ENCODE measurements around the gene BCS1L.
A peak's percentile ranks its signal among the peaks of the same experiment; 100 is the strongest.

The BCS1L gene

GRCh38 chr2:218663901-218664300 is 4.4 kb downstream of the BCS1L start:
- in situ Hi-C loops (cut with MboI; ENCODE audit: low pct_unique_long_range_greater_than_20kb, low sequenced_read_pairs, unreplicated experiment), result loop anchor here (25.0 kb wide), 1 partner anchor 377 kb away; the partner anchor contains the start of gene TMBIM1

GRCh38 chr2:218664653-218665052 is 5.2 kb downstream of the BCS1L start:
- in situ Hi-C loops (cut with MboI; ENCODE audit: low pct_unique_long_range_greater_than_20kb, low sequenced_read_pairs, unreplicated experiment), result loop anchor here (25.0 kb wide), 1 partner anchor 377 kb away; the partner anchor contains the start of gene TMBIM1
- no peak for DNase-seq (ENCODE audit: low spot score)

More at GRCh38 chr2:218663901-218664300, 4.4 kb downstream of the BCS1L start:
- DNase-seq (ENCODE audit: low spot score), result no peak
- no peak for TF ChIP-seq CTCF (IDR thresholded peaks at IDR 0.05; ENCODE audit: extremely low read depth, insufficient read depth, missing control alignments)

GRCh38 chr2:218671097-218671653 is 11.7 kb downstream of the BCS1L start:
- no peak for DNase-seq (ENCODE audit: low spot score)
- in situ Hi-C loops (cut with MboI; ENCODE audit: low pct_unique_long_range_greater_than_20kb, low sequenced_read_pairs, unreplicated experiment), result loop anchor here (25.0 kb wide), 1 partner anchor 384 kb away; the partner anchor contains the start of gene TMBIM1
- TF ChIP-seq CTCF (IDR thresholded peaks at IDR 0.05; ENCODE audit: extremely low read depth, insufficient read depth, missing control alignments), result no peak

More at GRCh38 chr2:218664653-218665052, 5.2 kb downstream of the BCS1L start:
- TF ChIP-seq CTCF (IDR thresholded peaks at IDR 0.05; ENCODE audit: extremely low read depth, insufficient read depth, missing control alignments), result no peak

GRCh38 chr2:218671654-218672566 is 12.4 kb downstream of the BCS1L start, which contains the start of the genes RNF25 and STK36:
Gene RNF25, minus strand, starts transcription at chr2:218672002. Its CDS starts 32 bp downstream, at chr2:218671970.
Gene STK36, plus strand, starts transcription at chr2:218672086. Its CDS starts 744 bp downstream, at chr2:218672830.
- peak; percentile 89 for DNase-seq (ENCODE audit: low spot score)
- TF ChIP-seq CTCF (IDR thresholded peaks at IDR 0.05; ENCODE audit: extremely low read depth, insufficient read depth, missing control alignments), result no peak
- in situ Hi-C loops (cut with MboI; ENCODE audit: low pct_unique_long_range_greater_than_20kb, low sequenced_read_pairs, unreplicated experiment), result loop anchor here (25.0 kb wide), 1 partner anchor 385 kb away; the partner anchor contains the start of gene TMBIM1

- in situ Hi-C loops (cut with MboI; ENCODE audit: low pct_unique_long_range_greater_than_20kb, low sequenced_read_pairs, unreplicated experiment), result no loop called here
- TF ChIP-seq CTCF (IDR thresholded peaks at IDR 0.05; ENCODE audit: extremely low read depth, insufficient read depth, missing control alignments), result no peak
- DNase-seq (ENCODE audit: low spot score), result no peak
These were observed 19.6 kb downstream of the BCS1L start for GRCh38 chr2:218679119-218679518.

GRCh38 chr2:218680061-218680460 is 20.6 kb downstream of the BCS1L start:
- no peak for DNase-seq (ENCODE audit: low spot score)
- in situ Hi-C loops (cut with MboI; ENCODE audit: low pct_unique_long_range_greater_than_20kb, low sequenced_read_pairs, unreplicated experiment), result no loop called here
- no peak for TF ChIP-seq CTCF (IDR thresholded peaks at IDR 0.05; ENCODE audit: extremely low read depth, insufficient read depth, missing control alignments)

Data from GM13977 (cell line).